SKM-1 treated with dmso at 0.1 percent for 144 hours (cell line): Measurements from ENCODE around the gene S100PBP.
"Not testable (repeated sequence)": the region's sequence is repeated elsewhere in the genome, so short reads cannot be mapped to it uniquely, and the experiment has no call there.

Source experiments
- DNase-seq: peaks from one replicate; lab custom pipeline; 2025; ENCODE audit not compliant: unreplicated experiment; lab: John Stamatoyannopoulos, UW

S100PBP gene

DNA sequence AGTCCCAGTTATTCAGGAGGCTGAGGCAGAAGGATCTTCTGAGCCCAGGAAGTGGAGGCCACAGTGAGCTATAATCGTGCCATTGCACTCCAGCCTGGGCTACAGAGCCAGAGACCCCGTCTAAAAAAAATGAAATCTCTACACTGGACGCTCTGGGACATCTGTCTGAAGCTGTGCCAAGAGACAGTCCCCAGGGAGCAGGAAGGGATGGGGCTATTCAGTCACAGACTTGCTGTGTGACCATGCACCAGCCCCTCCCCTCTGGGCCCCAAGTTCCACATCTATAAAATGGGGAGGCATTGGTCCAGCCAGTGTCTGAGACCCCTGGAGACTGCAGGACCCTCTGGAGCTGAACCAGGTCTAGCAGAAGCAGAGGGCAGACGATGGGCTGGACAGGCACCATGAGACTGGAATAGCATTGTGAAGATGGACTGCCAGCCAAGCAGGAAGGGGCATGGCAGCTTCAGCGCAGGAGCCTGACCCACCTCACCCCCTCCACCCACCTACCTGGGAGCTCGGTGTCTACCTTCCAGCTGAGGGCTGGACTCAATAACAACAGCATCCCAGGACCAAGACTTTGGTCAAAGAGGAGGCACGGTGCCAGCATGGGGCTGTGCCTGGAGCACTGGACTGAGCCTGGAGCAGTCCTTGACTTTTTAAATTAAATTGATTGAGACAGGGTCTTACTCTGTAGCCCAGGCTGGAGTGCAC is 82.3 kb downstream of the S100PBP start:
- DNase-seq: no peak

DNA sequence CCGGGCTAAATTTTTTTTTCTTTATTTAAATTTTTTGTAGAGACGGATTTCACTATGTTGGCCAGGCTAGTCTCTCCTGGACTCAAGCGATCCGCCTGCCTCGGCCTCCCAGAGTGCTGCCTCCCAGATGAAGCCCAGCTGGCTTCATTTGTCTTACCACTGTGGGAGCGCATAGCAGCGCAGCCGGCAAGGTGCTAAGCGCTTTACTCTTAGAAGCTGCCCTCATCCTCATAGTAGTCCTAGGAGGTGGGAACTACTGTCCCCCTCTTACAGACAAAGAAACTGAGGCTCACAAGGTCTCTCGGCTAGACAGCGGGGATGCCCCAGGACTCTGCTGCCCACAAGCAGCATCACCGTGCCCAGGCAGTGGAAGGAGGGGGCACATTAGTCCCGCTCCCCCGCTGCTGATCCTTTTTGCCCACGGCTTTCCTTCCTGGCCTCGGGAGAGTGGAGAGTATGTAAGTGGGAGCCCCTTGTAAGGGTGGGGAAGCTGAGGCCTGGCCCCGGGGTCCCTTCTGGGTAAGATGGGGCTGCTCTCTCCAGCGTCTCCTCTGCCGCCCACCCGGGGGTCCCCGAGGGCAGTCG is 83.0 kb downstream of the S100PBP start:
- DNase-seq: no peak

DNA sequence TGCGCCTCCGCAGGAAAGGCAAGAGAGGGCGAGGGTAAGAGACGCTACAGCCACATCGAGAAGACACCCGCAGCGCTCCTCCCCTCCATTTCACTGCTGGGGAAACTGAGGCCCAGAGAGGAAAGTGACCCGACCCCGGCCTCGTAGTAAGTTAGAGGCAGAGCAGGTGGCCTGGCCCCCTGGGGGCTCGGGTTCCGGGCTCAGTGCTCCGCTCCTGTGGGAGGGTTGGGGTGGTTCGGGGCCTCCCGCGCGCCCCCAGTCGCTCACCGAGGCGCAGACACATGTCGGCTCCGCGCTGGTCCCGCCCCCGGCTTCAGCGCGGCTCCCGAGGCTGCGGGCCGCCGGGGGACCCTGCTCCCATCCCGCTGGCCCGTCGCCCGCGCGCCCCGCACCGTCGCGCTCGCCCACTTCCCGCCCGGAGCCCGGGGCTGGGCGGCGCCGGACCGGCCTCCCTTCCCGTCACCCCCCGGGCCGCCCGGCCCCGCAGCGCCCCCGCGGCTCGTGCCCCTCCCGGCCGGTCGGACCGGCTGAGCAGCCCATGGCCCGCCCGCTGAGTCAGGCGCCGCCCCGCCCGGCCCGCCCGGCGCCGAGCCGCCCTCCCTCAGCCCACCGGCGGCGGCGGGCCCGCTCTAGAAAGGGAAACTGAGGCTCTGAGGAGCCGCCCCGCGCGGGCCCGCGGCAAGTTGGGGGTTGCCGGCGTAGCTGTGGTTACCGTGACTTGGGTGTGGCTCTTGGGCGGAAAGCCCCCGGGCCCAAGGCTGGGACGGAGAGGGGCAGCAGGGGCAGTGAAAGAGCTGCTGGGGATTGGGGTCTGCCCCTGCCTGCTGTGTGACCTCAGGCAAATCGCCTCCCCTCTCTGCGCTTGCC is 83.7 kb downstream of the S100PBP start, which contains the start of gene TMEM54:
Gene TMEM54 (minus strand): TSS at position 434 of the 867 bp plus-strand sequence. CDS start 151 bp downstream, at position 283.
- DNase-seq: no peak

DNA sequence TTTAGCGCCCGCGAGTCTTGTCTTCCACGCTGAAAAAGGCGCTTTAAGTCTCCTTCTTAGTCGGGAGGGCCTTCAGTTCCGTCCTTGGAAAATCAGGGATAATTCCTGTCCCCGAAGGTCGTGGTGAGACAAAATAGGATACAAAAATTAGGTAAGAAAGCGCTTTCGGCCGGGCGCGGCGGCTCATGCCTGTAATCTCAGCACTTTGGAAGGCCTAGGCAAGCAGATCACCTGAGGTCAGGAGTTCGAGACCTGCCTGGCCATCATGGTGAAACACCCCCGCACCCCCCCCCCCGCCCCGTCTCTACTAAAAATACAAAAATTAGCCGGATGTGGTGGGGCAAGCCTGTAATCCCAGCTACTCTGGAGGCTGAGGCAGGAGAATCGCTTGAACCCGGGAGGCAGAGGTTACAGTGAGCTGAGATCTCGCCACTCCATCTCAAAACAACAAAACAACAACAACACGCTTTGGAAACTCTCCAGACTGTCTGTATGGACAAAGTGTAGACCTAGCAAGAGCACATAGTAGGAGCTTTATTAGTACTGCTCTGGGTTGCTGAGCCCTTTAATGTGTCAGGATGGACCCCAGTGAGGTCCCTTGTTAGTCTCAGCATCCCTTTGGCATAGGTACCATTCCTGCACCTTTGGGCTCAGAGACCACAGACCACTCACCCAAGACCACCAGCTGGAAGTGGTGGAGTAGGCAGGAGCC is 84.5 kb downstream of the S100PBP start:
- no peak for DNase-seq

DNA sequence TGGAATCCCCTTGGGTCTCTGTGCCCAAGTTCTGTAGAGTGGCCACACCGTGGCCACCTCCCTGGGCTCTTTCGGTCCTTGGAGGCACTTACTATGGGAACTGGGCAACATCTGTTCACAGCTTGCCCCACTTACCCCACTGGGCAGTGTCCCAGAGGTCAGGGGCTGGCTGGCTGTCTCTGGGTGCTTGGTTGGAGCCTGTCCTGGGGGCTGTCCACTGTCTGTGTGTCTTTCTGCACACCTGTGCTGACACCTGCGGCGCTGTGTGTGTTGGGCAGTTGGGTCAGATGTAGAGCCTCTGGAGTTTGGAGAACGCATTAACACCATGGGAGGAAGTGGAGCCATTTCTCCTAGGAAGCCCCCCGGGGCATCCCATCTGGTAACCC is 85.1 kb downstream of the S100PBP start:
- DNase-seq: no peak

DNA sequence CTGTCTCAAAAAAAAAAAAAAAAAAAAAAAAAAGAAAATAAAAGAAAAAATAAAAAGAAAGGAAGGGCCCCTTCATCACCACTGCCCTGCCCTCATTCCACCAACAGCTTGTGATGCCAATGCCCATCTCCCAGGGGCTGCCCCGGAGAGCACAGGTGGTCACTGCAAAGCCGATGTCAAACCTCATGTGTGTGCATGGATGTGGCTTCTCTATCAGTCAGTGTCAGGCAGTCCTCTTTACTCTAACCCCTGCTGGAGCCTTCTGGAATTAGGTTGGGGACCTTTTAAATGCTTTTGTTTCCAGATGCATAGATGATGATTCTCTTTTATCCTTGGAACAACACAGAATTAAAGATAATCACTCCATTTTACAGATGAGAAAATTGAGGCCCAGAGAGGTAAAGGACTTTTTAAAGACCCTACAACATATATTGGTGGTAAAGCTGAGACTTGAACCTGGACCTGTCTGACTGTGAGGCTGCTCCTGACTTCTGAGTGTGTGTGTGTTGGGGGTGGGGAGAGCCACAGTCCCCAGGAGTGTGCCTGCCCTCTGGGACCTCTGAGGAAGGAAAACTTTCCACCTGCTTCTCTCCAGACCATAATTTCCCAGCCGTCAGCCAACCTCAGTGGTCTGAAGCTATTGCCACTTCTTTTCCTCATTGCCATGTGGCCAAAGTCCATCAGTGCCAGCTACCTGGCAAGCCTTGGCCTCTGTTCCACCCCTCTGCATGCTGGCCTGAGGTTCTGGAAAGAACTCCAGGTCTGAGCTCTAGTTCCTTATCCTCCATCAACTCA is 86.7 kb downstream of the S100PBP start:
- no peak for DNase-seq

DNA sequence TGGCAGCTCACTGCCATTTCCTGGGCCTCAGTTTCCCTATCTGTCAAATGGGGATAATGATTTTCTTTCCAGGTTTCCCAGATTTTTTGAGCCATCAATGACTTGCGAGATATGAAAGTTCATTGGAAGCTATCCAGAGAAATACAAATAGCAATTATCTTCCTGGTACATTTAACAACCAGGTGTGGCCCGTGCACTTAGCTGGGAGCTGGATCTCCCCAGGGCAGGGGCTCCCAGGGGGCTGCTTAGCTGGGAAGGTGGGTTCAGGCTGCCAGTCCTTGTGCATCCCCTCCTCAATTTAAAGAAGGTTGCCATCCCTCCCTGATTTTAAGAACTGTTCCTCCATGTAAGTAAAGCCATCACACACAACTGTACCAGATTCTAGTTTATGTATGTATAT is 87.3 kb downstream of the S100PBP start:
- DNase-seq: no peak

DNA sequence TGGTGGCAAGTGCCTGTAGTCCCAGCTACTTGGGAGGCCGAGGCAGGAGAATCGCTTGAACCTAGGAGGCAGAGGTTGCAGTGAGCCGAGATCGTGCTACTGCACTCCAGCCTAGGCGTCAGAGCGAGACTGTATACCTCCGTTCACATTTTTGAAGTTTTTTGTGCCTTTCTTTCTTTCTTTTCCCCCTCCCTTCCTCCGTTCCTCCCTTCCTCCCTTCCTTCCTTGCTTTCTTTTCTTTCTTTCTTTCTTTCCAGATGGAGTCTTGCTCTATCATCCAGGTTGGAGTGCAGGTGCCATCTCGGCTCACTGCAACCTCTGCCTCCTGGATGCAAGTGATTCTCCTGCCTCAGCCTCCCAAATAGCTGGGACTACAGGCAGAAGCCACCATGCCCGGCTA is 88.1 kb downstream of the S100PBP start:
- DNase-seq: not testable (repeated sequence)

DNA sequence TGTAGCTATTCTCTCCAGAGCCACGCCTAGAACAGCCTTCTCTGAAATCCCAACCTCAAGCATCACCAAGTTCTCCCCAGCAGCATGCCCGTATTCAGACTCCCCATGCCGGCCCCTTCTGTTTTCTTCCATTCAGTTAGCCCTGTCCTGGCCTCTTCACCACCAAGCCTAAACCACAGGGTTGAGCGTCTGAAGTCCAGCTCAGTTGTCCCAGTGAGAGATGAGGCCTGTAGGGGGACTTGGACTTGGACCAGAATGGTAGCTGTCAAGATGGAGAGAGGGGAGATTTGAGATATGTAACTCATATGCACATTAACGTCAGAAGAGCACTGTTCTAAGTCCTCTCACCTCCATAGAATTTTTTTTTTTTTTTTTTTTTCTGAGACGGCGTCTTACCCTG is 89.2 kb downstream of the S100PBP start:
- DNase-seq: no peak

DNA sequence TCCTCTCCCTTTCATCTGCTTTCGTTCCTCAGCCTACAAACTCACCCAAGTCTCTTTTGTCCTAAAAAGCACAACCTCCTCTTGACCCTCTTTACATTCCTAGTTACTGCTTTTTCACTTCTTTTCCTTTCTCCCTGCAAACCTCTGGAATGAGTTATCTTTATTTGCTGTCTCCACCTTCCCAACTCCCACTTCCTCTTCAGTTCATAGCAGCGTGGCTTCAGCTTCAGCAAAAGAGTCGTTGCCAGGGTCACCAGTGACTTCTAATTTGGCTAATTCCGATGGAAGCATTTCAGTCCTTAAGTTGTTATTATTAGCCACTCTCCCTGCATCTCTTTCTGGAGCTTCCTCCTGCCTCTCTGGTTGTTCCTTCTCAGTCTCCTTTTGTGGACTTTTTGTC is 90.0 kb downstream of the S100PBP start:
- DNase-seq: no peak
